GM21423 (cell line): ENCODE results near the gene ITFG2.

Source experiments
- ATAC-seq: cut with Tn5 transposase; IDR thresholded peaks from one replicate; pipeline ENCODE4 v1.9.1; 2021; ENCODE audit warnings: mild to moderate bottlenecking, moderate library complexity; ENCODE audit not compliant: unreplicated experiment

The ITFG2 gene

DNA sequence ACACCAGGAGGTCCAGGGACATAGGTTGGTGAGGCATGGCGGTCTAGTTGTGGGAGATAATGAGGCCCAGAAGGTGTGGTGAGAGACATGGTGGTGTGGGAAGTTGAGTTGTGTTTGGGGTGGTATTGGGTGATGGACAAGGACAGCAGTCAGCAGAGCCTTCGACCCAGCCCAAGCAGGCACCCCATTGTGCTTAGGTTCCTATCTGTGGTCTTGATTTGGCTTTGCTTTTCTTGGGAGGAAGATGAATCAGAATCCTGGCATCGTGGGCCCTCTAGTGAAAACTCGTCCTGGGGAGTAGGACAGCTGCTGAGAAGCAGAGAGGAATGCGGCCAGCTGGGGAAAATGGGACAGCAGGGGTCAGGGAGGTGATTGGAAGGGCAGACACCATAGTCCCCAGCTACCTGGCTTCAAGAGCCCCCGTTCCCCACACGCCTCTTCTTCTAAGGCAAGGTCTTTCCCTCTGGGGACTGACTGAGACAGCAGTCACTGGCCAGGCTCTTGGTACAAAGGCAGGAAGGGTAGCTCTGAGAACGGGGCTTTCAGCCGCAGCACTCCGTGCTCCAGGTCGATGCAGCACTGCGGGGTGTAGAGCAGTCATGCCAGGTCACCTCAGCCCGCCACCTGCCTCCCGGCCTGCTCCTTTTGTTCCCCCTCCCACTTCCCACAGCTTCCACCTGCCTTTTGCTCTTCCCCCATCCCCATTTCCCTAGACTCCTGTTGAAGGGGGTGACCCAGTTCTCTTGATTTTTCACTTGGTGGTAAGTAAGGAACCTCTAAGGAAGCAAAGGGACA is 14.4 kb downstream of the ITFG2 start:
- ATAC-seq, result no peak

DNA sequence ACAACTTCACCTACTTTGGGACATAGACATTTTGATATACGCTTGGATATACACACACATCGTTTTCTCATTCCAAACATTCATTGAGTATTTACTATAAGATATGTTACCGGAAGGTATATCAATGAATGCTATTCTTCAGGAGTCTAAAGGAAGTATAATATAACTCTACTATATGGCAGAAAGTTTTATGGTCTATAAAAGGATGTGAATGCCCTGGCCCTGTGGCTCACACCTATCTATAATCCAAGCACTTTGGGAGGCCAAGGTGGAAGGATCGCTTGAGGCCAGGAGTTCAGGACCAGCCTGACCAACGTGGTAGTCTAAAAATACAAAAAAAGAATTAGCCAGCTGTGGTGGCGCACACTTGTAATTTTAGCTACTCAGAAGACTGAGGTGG is 16.8 kb downstream of the ITFG2 start:
- ATAC-seq, result no peak

- no peak for ATAC-seq
These were observed 20.2 kb downstream of the ITFG2 start for GRCh38 chr12:2832550-2833127.

GRCh38 chr12:2833327-2833726 is 20.9 kb downstream of the ITFG2 start:
- ATAC-seq, result no peak

DNA sequence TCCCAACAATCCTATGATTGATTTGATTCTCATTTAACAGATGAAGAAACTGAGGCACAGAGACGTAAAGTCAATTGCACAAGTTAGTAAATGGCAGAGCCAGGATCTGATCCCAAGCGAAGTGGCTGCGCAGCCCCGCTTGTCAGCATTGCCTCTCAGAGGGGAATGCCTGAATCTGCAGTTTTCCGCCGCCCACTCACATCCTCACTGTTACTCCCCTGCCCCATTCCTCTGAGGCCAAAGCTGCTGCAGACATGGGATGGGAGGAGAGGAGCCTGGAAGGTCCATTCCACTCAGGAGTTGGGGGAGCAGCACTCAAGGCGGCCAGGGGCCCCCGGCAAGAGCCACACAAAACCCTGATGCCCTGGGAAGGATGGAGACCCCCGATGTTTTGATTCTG is 21.3 kb downstream of the ITFG2 start:
- no peak for ATAC-seq

DNA sequence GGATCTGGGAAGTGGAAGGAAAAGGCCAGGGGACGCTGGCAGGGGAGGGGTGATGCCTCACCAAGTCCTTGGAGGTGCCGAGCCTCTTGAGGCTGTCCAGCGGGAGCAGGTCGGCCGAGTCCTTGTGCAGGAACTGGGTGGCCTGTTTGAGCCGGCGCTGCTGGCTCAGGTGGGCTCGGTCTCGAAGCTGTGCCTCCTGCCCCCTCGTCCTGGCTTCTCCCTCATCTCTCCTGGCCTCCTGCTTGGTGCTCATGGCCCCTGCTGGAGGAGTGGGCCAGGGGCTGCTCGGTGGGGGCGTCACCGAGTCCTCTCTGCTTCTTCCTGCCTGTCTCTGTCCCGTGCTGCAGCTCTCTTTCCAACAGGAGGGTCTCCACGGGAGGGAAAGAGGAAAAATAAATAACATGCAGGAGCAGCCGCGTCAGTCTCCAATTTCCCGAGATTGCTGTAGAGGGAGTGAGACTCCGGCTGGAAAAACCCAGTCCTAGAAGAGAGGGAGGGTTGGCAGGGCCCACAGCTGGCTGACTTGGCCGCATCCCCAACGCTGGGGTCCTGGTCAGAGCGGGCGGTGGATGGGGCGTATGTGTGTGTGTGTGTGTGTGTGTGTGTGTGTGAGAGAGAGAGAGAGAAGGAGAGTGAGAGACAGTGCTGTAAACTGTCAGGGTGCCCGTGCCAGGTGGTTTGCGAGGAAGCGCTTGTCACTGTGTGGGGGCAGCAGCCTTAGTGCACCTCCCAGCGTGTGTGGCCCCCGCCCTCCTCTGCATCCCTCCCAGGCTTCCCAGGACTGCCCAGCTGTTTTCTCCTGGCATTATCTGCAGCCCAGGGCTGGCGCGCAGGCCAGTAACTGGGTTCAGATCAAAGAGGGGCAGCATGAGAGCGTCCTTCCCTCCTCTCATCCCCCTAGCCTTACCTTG is 22.4 kb downstream of the ITFG2 start, which contains the start of gene NRIP2:
Gene NRIP2 (minus strand): TSS at position 455 of the 911 bp plus-strand sequence. CDS start 52 bp downstream, at position 403.
- ATAC-seq, result no peak

GRCh38 chr12:2835691-2836403 is 23.4 kb downstream of the ITFG2 start:
- no peak for ATAC-seq

DNA sequence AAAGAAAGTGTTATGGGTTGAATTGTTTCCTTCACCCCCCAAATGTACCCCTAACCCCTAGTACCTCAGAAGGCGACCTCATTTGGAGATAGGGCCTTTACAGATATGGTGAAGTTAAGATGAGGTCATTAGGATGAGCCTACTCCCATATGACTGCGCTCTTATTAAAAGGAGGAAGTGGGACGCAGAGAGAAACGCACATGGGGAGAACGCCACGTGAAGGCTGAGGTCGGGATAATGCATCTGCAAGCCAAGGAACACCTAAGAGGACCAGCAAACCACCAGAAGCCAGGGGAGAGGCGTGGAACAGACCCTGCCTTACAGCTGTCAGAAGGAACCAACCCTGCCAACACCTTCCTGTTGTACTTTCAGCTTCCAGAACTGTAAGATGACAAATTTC is 24.1 kb downstream of the ITFG2 start:
- ATAC-seq, result no peak

DNA sequence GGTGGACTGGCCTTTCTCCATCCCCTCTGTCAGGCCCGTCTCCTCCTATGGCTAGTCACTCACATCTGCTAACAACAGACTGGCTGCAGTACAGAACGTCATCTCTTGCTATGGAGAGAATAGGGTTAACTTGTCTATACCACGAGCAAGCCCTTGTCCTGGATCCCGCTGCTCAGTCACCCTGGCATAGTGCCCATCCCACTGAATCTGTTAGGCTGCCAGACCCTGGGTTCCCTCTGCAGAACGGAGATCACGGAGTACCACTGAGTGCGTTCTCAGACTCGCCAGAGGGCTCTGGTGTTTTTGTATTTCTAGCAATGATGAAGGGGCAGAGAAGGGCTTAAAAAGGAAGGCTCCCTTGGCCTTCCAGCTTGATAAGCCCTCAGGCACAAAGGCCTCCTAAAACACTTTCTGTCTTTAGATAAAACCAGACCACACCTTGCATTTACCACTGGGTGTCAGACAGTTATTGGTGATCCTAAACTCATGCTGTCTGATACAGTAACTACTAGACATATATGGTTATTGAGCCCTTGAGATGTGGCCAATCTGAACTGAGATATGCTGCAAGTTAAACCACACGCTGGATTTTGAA is 28.7 kb downstream of the ITFG2 start:
- no peak for ATAC-seq

DNA sequence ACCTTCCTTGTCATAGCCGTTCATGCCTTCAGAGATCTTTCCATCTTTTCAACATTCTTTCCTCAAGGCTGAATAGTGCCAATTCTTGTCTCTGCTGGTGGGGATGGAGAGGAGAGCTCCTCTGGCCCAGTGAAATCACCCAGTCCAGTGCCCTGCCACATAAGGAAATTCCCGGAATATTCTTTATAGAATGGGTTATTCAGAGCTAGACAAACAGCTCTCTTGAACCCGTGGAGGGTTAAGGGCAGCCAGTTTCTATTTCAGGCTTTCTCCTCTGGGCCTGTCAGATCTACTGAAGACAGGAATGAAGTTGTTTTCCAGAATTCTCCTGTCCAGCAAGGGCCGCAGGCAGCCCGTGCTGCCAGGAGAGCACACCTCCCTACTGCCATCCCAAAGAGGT is 30.5 kb downstream of the ITFG2 start:
- ATAC-seq, result no peak

- ATAC-seq, result no peak
These were observed 32.3 kb downstream of the ITFG2 start for GRCh38 chr12:2844786-2845185.

GRCh38 chr12:2845280-2845679 is 32.8 kb downstream of the ITFG2 start:
- no peak for ATAC-seq

GRCh38 chr12:2851931-2852330 is 39.5 kb downstream of the ITFG2 start:
- no peak for ATAC-seq

- no peak for ATAC-seq
These were observed 41.2 kb downstream of the ITFG2 start for GRCh38 chr12:2853626-2854025.

DNA sequence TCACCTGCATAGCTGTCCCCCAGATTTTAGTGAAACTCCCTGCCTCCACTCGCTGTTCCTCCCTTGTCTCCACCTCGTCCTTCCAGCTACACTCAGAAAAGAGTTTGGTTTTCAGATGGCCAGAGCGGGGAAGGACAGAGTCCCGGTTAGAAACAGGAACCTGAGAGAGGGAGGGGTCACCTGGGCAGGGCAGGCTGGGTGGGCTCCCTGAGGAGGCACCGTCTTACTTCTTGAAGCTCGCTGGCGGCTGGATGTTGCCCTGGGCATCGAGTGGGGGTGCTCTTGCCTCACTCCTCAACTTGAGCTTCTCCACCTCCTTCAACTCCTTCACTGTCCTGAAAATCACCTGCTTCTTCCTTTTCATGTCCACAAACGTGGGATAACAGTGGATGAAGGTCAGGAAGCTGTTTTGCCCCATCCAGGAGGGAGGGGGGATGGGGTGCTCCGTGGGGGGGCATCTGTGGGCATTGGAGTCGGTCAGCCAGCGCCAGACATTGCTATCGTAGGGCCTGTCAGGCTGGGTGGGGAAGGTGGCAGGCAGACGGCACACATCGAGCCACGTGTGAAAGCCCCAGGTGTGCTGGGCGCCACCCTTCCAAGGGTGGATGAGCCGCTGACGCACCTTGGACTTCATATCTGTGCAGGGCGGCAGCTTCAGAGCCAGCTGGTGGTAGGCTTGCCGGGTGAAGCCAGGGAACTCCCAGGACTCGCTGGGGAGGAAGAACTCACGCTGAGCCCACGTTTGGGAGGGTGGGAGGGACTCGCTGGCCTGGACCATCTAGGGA is 42.4 kb downstream of the ITFG2 start:
- no peak for ATAC-seq

GRCh38 chr12:2855546-2855945 is 43.1 kb downstream of the ITFG2 start:
- no peak for ATAC-seq

DNA sequence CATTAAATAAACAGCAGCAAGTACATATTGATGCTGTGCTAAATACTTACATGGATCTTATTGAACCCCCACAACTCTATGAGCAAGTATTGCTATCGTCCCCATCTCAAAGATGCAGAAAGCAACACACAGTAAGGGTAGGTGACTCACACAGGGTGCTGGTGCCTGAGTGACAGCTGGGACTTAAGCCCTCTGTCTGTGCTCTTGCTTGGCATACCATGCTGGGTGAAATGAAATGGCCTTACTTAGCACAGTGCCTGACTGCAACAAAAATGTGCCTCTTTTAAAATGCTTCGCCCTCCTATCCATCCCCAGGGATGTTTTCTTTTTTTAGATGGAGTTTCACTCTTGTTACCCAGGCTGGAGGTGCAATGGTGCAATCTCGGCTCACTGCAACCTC is 43.6 kb downstream of the ITFG2 start:
- ATAC-seq, result no peak

DNA sequence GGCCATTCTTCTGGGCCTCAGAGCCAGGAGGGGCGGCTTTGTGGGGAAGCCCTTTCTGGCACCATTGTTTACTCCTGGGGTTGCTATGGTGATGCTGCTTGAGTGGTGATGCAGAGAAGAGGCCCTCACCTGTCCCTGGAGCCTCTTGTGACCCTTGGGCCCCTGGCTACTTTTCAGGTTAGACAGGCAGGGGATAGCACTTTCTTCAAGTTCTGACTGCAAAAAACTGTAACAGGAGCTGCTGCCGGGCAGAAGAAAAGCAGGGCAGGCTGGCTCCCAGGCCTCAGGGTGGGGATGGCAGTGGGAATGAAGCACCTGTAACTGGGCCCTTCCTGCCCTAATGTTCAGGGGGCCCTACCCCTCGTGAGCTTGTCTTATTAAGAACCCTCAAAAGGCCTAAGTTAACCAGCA is 44.6 kb downstream of the ITFG2 start, which contains the start of gene TEX52:
Gene TEX52 (minus strand): TSS at position 19 of the 411 bp plus-strand sequence. CDS start 13 bp downstream, at position 6.
- ATAC-seq, result no peak

DNA sequence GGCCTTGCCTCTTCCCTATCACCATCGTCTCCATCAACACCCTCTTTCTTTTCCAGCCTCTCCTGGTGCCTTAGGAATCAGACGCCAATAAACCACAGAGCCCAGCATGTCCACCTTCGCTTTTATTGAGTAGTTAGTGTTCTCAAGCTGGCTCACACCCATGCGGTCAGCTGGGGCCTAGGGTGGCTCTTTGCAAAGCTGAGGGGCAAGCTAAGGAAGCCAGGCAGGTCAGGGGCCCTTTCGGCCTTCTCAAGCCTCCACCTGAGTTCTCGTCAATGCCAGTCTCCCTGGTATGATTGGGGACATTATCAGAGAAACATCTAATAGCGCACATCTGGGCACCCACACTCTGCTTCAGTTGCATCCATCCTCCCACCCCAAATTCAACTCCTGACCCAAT is 45.1 kb downstream of the ITFG2 start:
- no peak for ATAC-seq

DNA sequence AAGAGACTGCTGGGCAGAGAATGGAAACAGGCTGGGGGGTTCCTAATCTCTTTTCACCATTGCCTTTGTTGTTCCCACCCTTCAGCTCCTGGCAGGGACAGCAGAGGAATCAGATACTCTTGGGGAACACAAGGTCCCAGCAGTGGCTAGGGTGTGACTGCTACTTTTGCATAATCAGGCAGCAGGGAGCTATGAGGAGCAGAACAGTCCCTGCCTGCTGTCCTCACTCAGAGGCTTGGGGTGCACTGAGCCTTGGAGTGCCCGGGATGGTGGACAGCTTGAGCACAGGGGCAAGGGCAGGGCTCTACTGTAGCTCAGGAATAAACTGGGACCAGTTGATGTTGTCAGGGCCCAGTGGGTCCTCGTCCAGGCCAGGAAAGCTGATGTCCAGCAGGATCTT is 45.9 kb downstream of the ITFG2 start:
- no peak for ATAC-seq
